Left colon (tissue), 2 donors: Measurements from ENCODE around the gene GALR1. TPM values are rescaled to one million over a fixed set of nuclear protein-coding genes. Genes with fewer than 3 reads are reported as not detected.

Experiments used
- ATAC-seq: fragments of 200-7000 bp; cut with Tn5 transposase; one replicate; pipeline ENCODE4 v1.9.1; 2020; ENCODE audit warnings: mild to moderate bottlenecking, moderate library complexity
- DNase-seq, 2 donors: peaks; one replicate each; pipeline ENCODE4 v3.0.0-alpha.2; 2020
- intact Hi-C, 2 donors: fragments of 100-400 bp; cut with DNase I in 1 of 2; cut with micrococcal nuclease in 1 of 2; formaldehyde crosslinking; loops; one replicate each; pipeline versions ENCODE4 v1.11.2 to v1.14.0; 2022; cut with DNase I, micrococcal nuclease
- total RNA-seq, 2 donors: library from RNA; stranded (reverse); fragmentation: NEBNext Ultra II Directional; extraction: Animal tissue kit (Norgen Biotek cat#: 25700); gene quantifications; one replicate each; pipeline ENCODE4 v1.2.1, GENCODE V29; 2021
- donor health status: DM: no; HTN: no; CAD: no.
- donor health status: DM: yes; HTN: yes; CAD: no.

Gene GALR1
- total RNA-seq, 2 donors from 2014 or later = 0.11 to 0.46 TPM

DNA sequence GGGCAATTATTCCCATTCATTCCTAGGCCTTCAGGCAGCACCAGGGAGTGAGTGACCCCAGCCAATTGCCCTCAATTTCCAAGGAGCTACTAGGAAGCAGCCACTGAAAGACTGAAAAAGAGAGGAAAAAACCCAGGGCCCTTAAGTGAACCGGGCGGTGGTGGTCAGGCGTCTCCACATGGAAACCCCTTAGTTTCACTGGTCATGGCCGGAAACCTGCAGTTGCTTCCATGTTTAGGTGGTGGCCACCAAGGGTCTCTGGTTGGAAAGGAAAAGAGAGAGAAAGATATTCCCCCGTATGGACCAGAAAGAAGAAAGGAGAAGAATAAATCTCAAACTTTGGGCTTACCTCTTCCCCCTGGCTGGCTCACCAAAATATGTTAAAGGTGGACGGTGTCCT, 64.9 kb downstream of the GALR1 start:
- no peak for ATAC-seq
- no peak for DNase-seq
- intact Hi-C loops = no loop called here

DNA sequence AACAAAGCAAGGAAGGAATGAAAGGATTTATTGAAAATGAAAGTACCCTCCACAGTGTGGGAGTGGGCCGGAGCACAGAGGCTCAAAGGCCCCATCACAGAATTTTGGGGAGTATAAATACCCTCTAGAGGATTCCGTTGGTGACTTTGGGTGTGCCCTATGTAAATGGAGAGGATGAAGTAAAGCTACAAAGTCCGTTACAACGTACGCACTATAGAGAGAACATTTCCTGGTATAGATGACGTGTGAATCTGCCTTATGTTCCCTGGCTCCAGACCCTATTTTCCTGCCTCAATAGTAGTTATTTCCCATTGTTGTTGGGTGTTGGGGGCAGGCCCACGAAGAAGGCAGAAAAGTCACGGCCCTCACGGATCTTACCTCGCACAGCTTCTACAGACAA, 65.3 kb downstream of the GALR1 start:
- DNase-seq (no peak), ATAC-seq (peak; percentile 59)
- intact Hi-C loops = no loop called here

DNA sequence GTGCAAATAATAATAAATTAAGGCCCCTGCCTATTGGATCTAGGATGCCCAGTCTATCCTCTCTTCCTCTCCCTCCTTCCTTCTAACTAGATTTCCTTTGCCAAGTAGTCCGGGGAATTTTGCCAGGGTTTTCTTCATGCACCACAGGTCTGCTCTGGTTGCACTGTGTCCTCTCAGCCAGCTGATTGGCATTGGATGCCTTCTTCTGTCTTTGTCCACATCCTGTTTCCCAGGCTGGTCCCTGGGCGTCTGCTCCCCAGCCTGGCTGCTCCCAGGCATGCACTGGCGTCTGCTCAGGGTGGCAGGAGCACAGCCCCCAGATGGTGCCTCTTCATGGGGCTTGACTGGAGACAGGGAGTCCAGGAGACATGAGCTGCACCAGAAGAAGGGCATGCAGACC, 66.4 kb downstream of the GALR1 start:
- no peak for ATAC-seq
- intact Hi-C loops = no loop called here
- DNase-seq = no peak

DNA sequence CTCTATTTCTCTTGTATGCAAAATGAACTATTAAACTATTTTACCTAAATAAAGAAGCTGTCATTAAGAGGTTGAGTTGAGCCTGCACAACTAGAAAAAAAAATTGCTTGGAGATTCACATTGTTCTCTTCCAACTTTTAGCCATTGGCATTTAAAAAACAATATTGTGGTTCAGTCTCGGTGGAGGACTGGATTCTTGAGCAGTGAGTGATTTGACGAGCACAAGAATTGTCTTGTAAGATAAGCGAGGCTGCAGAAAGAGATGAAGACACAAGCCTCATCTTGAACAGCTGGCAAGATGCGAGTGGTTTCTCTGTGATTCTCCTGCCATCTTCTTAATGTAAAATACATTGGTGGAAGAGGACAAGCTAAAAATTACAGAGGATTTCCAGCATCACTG, 67.0 kb downstream of the GALR1 start:
- intact Hi-C loops = no loop called here
- no peak for ATAC-seq
- DNase-seq = no peak

DNA sequence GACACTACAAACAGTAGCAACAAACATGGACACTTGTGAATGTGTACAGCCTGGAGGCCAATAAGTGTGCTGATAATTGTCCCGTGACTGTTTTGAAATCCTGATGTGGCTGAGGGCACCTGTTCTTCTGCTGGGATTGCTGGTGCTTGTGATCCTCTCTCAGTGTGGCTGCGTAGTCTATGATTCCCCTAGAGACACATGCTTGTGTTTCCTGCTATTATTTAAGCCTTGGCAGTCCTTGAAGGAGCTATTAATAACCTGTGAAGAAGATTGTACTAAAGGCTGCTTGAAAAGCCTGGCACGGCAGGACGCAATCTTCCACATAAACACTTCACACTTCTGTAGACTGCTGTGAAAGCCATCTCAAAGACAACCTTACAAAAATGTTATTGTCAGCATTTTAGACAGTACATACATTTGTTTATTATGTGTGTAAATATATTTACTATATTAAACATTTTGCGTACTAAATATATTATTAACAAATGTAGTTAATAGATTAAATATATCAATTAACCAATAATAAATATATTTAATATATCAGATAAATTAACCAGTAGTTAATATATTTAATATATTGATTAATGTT, 71.4 kb downstream of the GALR1 start:
- DNase-seq = no peak
- intact Hi-C loops = no loop called here
- ATAC-seq = no peak

DNA sequence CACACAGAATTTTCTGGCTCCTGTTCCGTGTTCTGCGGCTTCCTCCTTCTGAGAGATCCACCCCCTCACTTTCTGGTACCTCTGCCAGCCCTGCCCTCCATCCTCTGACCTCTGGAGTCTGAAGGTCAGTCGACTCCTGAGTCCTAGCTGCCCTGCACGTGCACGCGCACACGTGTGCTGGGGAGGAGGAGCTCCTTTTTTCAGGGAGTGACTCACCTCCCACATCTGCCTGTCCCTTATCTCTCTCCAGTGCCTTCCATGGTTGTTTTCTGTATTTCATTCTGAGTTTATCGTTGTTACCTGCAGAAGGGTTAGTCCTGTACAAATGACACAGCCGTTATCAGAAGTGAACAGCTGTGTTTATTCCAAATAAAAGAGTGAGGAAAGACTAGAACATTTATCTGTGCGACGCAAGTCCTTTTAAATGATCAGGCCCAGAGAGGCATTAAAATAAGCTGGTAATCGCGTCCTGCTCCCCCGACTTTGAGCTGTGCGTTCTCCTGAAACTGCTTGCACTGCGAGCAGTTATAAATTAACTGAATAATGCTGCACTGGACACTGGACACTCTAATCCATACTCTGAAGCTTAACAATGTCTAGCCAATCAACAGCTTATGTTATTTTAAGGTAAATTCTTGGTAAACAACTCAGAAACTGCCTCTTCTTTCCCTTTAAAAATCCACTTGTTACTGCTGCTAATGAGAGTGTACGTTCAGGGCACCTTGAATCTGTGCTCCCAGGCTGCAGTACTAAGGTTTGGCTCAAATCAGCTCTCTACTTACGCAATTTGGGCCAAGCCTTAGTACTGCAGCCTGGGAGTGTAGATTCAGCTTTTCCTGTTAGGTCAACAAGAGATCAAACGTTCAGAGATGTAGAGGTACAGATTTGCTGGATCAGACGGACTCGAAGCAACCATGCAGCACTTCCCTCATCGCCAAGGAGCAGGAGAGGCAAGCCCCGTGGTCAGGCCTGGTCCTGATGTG, 72.5 kb downstream of the GALR1 start:
- ATAC-seq = peak; percentile 99
- DNase-seq = peak; percentile 46 to 63
- intact Hi-C loops = no loop called here

DNA sequence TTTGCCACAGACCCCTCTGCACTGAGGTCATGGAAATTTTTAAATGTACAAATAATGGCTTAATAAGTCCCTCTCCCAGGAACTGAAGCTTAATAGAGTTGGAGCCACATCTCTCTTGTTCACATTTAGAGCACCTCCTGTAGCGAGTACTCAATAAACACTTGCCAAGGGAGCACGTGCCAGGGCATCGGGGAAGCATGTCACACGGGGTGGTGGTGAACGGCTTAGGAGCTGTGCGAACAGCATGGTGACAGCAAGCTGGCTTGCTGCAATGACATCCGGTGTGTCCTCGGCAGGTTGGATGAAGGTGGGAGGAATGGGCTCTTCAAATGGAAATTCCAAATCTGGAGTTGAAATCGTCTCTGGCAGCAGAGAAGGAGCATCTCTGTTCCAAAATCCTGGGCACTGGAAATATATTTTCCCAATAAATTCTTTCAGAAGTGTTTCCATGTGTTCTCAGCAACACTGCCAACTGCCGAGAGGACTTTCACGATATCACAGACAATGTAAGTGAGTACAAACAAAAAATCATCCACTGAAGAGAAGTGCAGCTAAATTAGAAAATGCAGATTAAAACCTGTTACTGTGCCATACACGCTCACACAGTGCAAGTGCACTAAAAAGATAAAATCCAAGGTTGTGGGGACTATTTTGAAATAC, 74.1 kb downstream of the GALR1 start:
- intact Hi-C loops = no loop called here
- DNase-seq (no peak), ATAC-seq (no peak)

Other genes starting within 250 kb of the GALR1 start
- gene MBP, start 117.1 kb upstream of the GALR1 start, total RNA-seq = 10 to 100 TPM; 48.5 to 51.6 TPM